Glutamatergic neuron (in vitro differentiated cells): ENCODE results near the gene ZNF618. TPM values are rescaled to one million over a fixed set of nuclear protein-coding genes. Genes with fewer than 3 reads are reported as not detected.

Experiments
- DNase-seq: peaks from one replicate; pipeline ENCODE4 v3.0.0; 2022
- H3K27ac Mint-ChIP-seq: one replicate; pipeline ENCODE4 v1.8.0; 2020; ENCODE audit warnings: mild to moderate bottlenecking, mixed read lengths, inconsistent platforms; ENCODE audit not compliant: unreplicated experiment
- H3K27me3 Mint-ChIP-seq: one replicate; pipeline ENCODE4 v1.8.0; 2020; ENCODE audit warnings: mild to moderate bottlenecking, moderate library complexity, mixed read lengths, inconsistent platforms; ENCODE audit not compliant: unreplicated experiment
- H3K36me3 Mint-ChIP-seq: one replicate; pipeline ENCODE4 v1.8.0; 2020; ENCODE audit warnings: mild to moderate bottlenecking, mixed read lengths, inconsistent platforms; ENCODE audit not compliant: unreplicated experiment
- H3K4me1 Mint-ChIP-seq: one replicate; pipeline ENCODE4 v1.8.0; 2020; ENCODE audit warnings: mild to moderate bottlenecking, low read depth, mixed read lengths, inconsistent platforms; ENCODE audit not compliant: unreplicated experiment
- H3K4me3 Mint-ChIP-seq: one replicate; pipeline ENCODE4 v1.8.0; 2020; ENCODE audit warnings: mild to moderate bottlenecking, mixed read lengths, inconsistent platforms; ENCODE audit not compliant: unreplicated experiment
- H3K9me3 Mint-ChIP-seq: one replicate; pipeline ENCODE4 v1.8.0; 2020; ENCODE audit warnings: mild to moderate bottlenecking, moderate library complexity, mixed read lengths, inconsistent platforms; ENCODE audit not compliant: unreplicated experiment
- CTCF ChIP-seq: fragments of 200-600 bp; sonication (generic); IDR thresholded peaks from one replicate; pipeline ENCODE4 v1.5.0; 2021; ENCODE audit not compliant: partially characterized antibody, unreplicated experiment
- total RNA-seq: library from RNA; stranded (reverse); fragmentation: NEBNext Ultra II Directional; extraction: Animal tissue kit (Norgen Biotek cat#: 25700); gene quantifications from one replicate; pipeline ENCODE4 v1.2.1, GENCODE V29; 2021; ENCODE audit not compliant: unreplicated experiment

Gene ZNF618
- total RNA-seq, 1 donor from 2014 or later = 114 TPM

- Mint-ChIP-seq H3K36me3 (no peaks in the 10 kb centered on the region), H3K27me3 (peaks cover 2% of the 10 kb centered on the region), H3K9me3 (no peaks in the 10 kb centered on the region), H3K4me3 (no peak overlapping the region), H3K4me1 (no peaks in the 10 kb centered on the region), H3K27ac (no peak overlapping the region)
- TF ChIP-seq CTCF = no peak
- no peak for DNase-seq
Observed at GRCh38 chr9:113857875-113858274, 18.2 kb upstream of the ZNF618 start.

- H3K9me3 Mint-ChIP-seq = no peaks in the 10 kb centered on the region
- no peak overlapping the region for H3K27ac Mint-ChIP-seq
Observed at GRCh38 chr9:113858282-113858681, 17.8 kb upstream of the ZNF618 start.

GRCh38 chr9:113863345-113863744 is 12.8 kb upstream of the ZNF618 start:
- no peaks in the 10 kb centered on the region for H3K9me3 Mint-ChIP-seq
- H3K4me3 Mint-ChIP-seq = no peak overlapping the region
- no peak overlapping the region for H3K27ac Mint-ChIP-seq
- no peak for TF ChIP-seq CTCF
- no peaks in the 10 kb centered on the region for H3K36me3 Mint-ChIP-seq
- peaks cover under 1% of the 10 kb centered on the region for H3K4me1 Mint-ChIP-seq
- H3K27me3 Mint-ChIP-seq = no peaks in the 10 kb centered on the region
- no peak for DNase-seq

More at GRCh38 chr9:113858282-113858681, 17.8 kb upstream of the ZNF618 start:
- TF ChIP-seq CTCF = no peak
- no peaks in the 10 kb centered on the region for H3K4me1 Mint-ChIP-seq
- H3K4me3 Mint-ChIP-seq = no peak overlapping the region
- H3K36me3 Mint-ChIP-seq = no peaks in the 10 kb centered on the region
- DNase-seq = no peak
- peaks cover 2% of the 10 kb centered on the region for H3K27me3 Mint-ChIP-seq

GRCh38 chr9:113868501-113868900 is 7.6 kb upstream of the ZNF618 start:
- Mint-ChIP-seq H3K4me1 (peaks cover 11% of the 10 kb centered on the region), H3K27ac (no peak overlapping the region), H3K27me3 (peaks cover 3% of the 10 kb centered on the region), H3K36me3 (no peaks in the 10 kb centered on the region), H3K9me3 (no peaks in the 10 kb centered on the region), H3K4me3 (no peak overlapping the region)
- DNase-seq = no peak
- no peak for TF ChIP-seq CTCF

- no peak for TF ChIP-seq CTCF
- Mint-ChIP-seq H3K4me1 (peaks cover 11% of the 10 kb centered on the region), H3K36me3 (no peaks in the 10 kb centered on the region), H3K27me3 (peaks cover 7% of the 10 kb centered on the region), H3K27ac (no peak overlapping the region), H3K9me3 (peaks cover 4% of the 10 kb centered on the region), H3K4me3 (no peak overlapping the region)
- no peak for DNase-seq
Observed at GRCh38 chr9:113872485-113873143, 3.5 kb upstream of the ZNF618 start.
